CD4-positive, alpha-beta T cell treated with Interleukin-15 for 4 hours (primary cell): ENCODE results near the gene SPO11.
"Not testable (repeated sequence)": the region's sequence is repeated elsewhere in the genome, so short reads cannot be mapped to it uniquely, and the experiment has no call there.

ENCODE experiments used
- DNase-seq: peaks from one replicate; pipeline ENCODE4 v3.0.0-alpha.2; 2020; ENCODE audit warnings: low spot score

Gene SPO11

DNA sequence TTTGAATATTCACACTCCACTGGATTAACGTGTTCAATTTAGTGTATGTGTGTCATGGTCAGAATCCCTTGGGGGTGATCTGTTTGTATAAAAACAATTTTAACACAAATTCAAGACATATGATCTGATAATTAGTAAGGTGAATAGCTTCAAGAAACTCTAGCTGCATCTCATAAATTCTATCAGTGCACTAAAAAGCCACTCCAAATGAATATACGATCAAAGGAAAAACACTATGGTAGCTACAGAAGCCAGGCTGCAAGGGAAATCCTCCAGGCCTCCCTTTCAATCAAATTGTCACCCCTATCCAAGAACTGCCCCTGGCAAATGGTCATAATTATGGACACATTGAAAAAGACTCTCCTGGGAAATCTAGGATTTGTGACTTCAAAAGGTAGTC is 12.1 kb downstream of the SPO11 start:
- no peak for DNase-seq

DNA sequence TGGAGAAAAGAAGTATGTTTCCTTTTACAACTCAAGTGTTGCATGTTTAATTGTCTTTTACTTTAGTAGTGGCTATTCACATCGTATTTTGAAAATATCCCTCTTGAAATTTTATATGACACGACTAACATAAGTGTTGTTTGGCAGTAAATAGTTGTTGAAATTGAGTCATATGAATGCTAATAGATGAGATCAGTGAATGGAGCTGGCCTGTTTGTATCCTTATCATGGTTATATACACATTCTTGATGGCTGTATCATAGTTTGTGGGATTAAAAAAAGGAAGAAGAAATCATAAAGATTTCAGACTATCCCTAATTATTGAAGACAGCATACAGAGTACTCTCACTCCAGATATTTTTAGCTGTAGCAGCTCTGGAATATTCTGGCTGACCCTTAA is 13.2 kb downstream of the SPO11 start:
- DNase-seq: no peak

DNA sequence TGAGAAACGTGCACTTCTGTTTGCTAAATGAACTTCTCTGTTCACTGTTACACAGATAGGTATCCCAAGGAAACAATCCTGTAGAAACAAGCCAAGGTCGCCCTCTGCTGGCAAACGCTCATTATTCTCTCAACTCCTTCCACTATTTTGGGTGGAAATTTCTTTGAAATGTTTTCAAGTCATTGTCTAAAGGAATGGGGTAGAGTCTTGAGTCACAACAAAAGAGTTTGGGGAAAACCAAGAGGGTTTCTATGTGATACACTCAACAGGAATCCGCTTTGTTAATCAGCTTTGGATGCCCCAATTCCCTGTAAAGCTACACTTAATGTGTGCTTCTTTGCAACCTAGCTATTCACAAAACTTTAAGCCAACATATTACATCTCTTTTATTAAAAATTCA is 16.9 kb downstream of the SPO11 start:
- DNase-seq: peak; percentile 64

DNA sequence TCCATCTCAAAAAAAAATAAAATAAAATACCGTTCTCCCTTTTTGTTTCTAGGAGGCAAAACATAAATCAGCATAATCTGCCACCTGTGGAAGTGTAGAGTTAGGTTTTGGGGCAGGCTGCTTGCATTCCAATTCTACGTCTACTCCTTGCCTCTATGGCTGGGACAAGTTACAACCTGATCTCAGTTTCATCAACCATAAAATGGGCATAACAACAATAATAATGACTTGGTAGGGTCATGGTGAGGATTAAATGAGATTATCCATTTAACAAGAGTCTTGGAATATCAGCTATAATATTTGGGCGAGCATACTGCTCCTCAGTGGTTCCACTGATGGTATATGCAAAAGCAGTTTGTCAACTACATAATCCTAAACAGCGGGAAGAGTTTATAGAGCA is 17.8 kb downstream of the SPO11 start:
- no peak for DNase-seq

DNA sequence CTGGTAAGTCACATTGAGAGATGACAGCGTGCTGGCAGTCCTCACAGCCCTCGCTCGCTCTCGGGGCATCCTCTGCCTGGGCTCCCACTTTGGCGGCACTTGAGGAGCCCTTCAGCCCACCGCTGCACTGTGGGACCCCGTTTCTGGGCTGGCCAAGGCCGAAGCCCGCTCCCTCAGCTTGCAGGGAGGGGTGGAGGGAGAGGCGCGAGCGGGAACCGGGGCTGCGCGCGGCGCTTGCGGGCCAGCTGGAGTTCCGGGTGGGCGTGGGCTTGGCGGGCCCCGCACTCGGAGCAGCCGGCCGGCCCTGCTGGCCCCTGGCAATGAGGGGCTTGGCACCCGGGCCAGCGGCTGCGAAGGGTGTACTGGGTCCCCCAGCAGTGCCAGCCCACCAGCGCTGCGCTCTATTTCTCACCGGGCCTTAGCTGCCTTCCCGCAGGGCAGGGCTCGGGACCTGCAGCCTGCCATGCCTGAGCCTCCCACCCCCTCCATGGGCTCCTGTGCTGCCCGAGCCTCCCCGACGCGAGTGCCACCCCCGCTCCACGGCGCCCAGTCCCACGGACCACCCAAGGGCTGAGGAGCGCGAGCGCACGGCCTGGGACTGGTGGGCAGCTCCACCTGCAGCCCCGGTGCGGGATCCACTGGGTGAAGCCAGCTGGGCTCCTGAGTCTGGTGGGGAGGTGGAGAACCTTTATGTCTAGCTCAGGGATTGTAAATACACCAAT is 18.8 kb downstream of the SPO11 start:
- DNase-seq: not testable (repeated sequence)

DNA sequence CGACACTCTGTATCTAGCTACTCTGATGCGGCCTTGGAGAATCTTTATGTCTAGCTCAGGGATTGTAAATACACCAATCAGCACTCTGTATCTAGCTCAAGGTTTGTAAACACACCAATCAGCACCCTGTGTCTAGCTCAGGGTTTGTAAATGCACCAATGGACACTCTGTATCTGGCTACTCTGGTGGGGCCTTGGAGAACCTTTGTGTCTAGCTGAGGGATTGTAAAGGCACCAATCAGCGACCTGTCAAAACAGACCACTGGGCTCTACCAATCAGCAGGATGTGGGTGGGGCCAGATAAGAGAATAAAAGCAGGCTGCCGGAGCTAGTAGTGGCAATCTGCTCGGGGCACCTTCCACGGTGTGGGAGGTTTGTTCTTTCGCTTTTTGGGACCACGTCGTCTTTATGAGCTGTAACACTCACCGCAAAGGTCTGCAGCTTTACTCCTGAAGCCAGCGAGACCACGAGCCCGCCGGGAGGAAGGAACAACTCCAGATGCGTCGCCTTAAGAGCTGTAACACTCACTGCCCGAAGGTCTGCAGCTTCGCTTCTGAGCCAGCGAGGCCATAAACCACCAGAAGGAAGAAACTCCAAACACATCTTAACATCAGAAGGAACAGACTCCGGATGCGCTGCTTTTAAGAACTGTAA is 19.4 kb downstream of the SPO11 start:
- not testable (repeated sequence) for DNase-seq

DNA sequence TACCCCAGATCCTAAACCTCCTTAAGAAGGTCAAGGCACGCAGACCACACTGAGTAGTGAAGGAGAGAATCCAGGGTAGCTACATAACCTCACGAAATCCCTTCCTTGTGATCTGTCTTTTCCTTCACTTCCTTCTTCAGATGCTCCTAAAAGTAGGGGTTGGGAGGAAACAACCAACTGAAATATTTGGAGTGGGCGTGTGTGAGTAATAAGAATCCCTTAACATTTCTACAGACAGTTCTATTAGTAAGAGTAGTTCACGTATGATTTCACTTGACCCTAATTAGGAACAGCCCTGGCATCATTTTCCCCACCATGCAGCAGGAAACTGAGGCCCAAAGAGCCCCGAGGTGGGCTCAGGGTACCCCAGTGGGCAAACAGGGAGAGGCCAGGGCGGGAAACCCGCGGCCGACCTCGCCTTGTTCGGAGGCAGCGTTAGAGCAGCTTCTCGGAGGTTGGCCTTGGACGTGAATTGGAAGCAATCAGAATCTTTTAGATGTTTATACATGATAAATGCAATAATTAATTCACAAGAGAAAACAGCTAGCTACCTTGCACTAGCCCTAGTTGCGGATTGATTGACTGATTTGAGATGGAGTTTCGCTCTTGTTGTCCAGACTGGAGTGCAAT is 20.6 kb downstream of the SPO11 start:
- DNase-seq: no peak

DNA sequence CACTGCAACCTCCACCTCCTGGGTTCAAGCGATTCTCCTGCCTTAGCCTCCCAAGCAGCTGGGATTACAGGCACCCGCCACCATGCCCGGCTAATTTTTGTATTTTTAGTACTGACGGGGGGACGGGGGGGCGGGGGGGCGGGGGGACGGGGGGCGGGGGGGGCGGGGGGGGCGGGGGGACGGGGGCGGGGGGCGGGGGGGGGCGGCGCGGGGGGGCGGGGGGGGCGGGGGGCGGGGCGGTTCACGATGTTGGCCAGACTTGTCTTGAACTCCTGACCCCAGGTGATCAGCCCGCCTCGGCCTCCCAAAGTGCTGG is 21.1 kb downstream of the SPO11 start:
- DNase-seq: not testable (repeated sequence)

DNA sequence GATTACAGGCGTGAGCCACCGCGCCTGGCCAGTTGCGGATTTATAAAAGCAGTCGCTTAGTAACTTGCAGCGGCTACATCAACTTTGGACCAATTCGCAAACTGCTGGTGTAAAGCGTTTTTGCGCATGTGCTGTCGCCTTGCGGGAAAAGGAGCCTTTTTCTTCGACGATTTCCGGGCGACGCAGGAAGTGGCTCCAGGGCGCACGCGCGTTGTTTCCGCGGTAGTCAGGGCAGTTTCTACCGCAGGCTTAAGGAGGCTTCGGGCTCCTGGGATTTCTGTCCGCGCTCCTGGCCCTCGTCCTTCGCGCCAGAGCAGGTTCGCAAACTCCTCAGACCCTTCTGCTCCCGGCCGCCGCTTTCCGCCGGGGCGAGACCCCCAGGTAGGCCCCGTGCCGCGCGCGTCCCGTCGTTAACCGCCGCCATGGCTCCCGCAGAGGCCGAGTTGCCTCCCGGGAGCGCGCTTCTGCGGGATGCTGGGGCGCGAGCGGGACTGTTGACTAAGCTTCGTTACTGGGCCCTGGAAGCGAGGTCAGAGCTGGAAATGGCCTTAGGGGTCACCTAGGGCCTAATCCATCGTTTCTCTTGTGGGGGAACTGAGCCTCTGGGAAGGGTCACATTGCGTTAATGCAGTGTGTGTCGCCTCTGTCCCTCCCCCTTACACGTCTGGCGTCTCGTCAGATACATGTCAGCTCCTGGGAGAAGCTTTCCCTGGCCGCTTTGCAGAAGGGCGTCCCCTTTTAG is 21.6 kb downstream of the SPO11 start, which contains the start of gene RAE1:
Gene RAE1, plus strand, starts transcription at position 214 of the 742 bp plus-strand sequence. CDS start 2,784 bp downstream, outside the sequence.
- DNase-seq: peak; percentile 89

DNA sequence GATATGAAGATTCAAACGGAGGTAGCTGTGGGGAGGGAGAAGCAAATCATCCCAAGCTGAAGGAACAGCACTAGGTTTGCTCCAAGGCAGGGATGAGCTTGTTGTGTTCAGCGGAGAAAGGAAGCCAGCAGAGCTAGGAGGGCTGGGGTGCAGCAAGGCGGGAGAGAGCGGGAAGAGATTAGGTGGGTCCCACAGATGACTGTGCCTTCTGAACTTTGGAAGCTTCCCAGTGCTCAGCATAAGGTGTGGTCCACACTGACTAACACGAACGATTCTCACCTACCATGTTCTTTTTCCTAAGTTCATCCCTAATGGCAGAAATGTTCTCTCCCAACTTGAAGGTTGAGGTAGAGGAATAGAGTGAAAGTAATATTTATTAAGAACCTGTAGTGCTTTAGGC is 22.7 kb downstream of the SPO11 start:
- DNase-seq: no peak

DNA sequence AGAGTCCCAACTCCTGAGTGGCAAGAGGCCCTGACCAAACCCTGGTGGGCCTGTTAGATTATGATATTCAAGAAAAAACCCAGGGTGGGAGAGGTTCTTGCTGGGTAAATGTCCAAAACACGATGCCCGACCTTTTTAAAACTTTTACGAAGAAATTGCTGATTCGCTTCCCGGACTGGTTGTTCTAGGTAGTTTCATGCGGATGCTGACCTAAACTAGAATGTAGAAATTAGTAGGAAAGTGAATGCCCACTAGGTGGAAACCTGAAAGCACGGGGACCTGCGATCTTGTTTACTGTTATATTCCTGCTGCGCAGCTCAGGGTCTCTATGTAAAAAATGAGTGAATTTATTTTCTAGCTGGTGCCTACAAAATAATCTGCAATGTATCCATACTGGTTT is 23.7 kb downstream of the SPO11 start:
- no peak for DNase-seq

DNA sequence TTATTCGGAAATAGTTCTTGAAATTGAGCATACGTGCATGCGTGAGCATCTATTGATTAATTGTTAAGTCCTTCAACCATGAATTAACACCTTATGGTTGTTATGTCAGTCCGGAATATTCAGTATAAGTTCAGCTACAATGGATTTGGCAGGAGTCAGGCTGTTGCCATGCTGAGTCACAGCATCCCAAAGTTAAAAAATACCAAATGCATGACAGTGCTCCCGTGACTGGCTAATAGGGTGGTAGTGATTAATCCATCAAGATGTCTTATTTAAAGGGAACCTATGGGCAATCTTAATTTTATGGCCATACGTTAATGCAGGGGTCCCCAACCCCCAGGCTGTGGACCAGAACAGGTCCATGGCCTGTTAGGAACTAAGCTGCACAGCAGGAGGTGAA is 31.9 kb downstream of the SPO11 start:
- no peak for DNase-seq

DNA sequence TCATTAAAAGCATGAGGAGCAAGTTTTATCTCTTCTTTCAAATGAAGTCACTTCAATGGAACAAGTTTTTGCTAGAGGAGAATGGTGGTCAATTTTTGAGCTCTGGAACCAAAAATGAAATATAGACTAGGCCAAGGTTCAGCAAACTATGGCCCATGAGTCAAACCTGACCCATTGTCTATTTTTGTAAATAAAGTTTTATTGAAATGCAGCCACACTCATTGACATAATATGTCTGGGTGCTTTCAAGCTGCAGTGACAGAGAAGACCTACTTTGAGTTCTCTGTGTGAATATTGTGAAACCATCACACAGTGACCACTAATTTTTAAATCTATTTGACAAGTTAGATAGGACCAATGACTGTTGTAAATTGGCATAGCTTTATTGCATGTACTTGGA is 34.8 kb downstream of the SPO11 start:
- DNase-seq: no peak

DNA sequence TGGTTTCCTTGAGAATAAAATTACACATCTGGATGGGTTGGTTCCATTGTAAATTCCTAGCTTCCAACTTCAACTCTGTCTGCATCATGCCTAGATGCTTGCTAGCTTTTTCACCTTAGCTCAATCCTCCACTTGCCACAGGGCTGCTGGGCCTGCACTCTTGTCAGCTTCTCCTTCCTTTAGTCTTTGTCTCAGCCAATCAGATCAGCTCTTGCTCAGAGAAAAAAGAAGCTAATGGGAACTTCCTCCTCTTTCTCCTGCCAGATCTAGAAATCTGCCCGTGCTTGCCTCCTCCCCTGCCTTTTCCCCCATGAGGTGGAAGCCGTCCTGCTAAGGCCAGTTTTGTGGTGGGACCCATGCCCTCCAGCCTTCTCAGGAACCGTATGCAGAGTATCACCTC is 40.0 kb downstream of the SPO11 start:
- DNase-seq: no peak

DNA sequence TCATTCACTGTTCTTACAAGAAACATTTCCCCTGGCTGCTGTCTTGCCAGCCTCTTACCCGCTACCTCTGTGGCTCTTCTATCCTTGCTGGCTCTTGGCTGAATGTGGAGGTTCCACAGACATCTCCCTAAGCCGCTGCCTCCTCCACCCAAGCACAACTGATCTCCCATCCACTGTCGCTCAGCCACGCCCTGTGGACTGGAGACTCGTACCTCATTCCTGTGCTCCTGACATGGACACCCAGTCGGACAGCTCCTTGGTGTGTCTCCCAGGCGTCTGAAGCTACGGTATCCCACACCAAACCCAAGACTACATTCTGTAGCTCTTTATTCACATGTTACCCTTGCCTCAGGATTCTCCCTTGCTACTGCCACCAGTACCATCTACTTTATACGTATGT is 40.7 kb downstream of the SPO11 start:
- DNase-seq: no peak

DNA sequence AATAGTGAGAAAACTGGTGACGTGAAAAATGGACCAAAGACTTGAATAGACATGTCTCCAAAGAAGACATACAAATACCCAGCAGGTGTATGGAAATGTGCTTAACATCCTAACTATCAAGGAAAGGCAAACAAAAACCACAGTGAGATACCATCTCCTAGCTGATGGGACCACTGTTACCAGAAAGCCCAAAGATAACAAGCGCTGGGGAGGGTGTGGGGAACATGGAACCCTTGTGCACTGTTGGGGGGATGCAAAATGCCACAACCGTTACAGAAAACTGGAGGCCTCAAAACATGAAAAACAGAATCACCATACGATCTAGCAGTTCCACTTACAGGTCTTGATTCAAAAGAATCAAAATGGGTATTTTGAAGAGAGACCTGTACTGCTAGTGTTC is 41.8 kb downstream of the SPO11 start:
- no peak for DNase-seq

DNA sequence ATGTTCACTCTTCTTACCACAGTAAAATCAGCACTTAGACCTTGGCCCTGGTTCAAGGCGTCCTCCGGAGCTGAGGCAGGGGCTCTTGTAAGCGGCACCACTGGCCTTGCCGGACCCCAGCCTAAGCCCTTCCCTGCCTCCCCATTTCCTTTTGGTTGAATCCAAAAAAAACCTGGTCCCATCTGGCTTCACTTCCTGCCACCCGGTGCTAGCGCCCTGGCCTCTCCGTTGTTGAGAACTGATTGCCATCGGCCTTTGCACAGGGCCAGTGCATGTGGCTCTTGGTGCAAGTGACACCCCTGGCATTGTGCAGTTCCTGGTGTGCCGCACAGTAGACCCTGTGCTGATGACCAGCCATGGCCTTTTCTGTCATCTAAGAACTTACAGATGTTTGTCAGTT is 42.6 kb downstream of the SPO11 start:
- no peak for DNase-seq

DNA sequence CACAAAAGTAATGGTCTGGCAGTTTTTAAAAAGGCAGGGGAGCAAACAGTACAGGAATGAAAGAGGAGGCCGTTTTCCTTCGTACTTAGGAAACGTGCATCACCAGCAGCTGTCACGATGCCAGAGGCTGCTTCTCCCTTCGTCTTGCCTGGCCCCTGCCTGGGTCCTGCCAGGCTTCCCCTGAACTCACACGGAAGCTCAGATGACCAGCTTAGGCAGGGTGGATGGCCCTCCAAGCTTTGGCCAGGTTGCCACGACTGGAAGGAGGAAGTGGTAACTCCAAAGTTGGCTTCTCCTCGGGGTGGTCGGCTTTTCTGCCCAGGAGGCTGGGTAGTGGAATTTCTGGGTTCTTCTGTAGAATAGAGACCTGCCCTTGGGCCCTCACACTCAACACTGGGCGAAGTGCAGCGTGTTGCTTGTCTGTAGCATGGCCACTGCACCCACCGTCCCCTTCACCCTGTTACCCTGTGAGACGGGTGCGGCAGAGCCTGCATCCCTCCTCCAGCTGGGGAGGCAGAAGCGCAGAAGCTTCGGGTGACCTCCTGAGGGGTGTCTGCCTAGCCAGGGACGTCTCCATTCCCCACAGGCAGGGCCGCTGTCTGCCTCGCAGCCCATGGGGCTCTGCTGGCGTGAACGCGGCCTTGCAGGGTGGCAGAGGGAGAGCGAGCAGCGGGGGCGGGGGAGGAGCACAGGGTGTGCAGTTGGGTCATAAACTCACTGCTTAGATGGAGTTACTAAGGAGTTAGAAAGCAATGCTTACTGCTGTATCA is 43.2 kb downstream of the SPO11 start:
- DNase-seq: no peak

DNA sequence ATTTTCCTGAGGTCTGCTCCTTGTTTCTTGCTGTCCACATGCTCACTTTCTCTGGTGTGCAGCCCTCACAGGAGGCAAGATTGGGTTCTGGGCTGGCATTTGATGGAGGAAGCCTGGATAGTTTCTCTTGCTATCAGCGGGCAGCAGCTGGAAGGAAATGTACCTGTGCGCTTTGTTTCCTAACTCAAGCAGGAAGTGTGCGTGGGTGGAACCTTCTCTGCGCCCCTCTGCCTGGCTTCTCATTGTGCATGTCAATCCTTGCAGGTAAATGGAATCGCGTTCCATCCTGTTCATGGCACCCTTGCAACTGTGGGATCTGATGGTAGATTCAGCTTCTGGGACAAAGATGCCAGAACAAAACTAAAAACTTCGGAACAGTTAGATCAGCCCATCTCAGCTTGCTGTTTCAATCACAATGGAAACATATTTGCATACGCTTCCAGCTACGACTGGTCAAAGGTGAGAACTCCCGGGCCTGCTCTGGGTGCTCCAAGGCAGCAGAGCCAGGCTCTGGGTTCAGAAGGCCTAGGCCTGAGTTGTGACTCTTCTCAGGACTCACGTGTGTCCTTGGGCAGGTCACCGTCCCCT is 44.8 kb downstream of the SPO11 start:
- DNase-seq: no peak

DNA sequence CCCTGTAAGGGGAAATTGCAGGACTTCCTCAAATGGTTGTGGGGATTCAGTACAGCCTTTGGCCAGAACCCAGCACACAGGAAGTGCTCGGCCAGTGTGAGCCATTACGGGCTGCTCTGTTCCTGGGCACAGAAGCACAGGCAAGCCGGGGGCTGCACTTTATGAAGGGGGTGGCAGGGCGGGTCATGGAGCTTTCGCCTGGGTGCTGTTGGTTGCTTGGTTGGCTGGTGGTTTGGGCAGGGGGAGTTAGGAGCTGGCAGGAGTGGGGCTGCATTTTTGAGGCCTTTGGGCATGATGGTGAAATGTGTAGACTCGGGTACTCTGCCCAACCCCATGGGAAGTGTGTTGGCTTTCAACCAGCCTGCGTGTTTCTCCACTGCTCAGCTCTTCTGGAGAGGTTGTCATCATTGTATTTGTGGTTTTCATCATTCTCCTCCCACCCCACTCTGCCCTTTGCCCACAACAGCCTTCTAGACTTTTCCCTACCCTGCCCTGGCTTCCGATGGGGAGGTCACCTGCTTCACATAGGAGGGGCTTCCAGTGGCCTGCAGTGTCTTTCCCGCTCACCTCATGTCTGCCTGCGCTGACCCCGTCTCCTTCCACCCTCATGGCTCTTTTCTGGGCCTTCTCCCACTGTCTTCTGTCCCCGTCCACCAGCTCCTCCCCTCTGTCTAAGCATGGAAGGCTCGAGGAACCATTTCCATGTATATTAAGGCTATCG is 45.5 kb downstream of the SPO11 start:
- no peak for DNase-seq

DNA sequence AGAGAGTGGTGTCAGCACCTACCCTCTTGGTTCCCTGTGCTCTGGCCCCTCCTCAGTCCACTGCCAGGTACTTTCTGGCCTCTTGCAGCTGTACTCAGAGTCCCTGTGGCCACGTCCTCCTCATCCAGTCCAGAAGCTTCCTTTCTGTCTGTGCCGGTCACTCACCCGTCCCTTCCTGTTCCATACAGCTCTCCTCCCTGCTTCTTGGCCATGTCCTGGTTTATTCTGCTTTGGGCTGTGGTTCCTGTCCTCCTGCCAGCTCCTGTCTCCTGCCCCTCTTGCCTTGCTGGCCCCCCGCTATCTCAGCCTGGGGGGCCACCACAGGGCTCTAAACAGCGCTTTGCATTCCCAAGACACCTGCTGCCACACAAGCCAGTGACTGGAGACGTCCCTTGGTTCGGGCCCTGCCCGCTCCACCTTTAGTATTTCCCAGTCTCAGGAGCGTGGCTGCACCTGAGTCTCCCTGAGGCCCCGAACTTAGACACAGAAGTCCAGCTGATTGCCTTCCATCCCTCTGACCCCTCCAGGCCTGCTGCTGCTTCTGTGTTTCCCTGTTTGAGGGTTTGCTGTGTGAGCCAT is 46.1 kb downstream of the SPO11 start:
- no peak for DNase-seq
